Urinary bladder (tissue), 4 donors: ENCODE data around the gene CYBA. TPM values are rescaled to one million over a fixed set of nuclear protein-coding genes. Genes with fewer than 3 reads are reported as not detected.

ENCODE experiments used
- DNase-seq: peaks from one replicate; pipeline ENCODE4 v3.0.0-alpha.2; 2015; ENCODE audit errors: extremely low spot score
- H3K27ac ChIP-seq: one replicate; pipeline ENCODE4 v1.5.1; 2013; ENCODE audit warnings: low read depth, mild to moderate bottlenecking, moderate library complexity
- H3K36me3 ChIP-seq: one replicate; pipeline ENCODE4 v1.6.1; 2013; ENCODE audit warnings: mild to moderate bottlenecking, moderate library complexity; ENCODE audit not compliant: insufficient read depth
- H3K4me1 ChIP-seq: one replicate; pipeline ENCODE4 v1.6.1; 2013; ENCODE audit warnings: mild to moderate bottlenecking, moderate library complexity; ENCODE audit not compliant: insufficient read depth
- H3K4me3 ChIP-seq: one replicate; pipeline ENCODE4 v1.5.1; 2013; ENCODE audit warnings: low read depth, low read length
- WGBS: extraction: QIAGEN DNeasy Blood & Tissue Kit; methylation state at CpG from one replicate; pipeline ENCODE4 v1.1.7; 2013; 5-methylcytosine and 5-hydroxymethylcytosine counted together
- polyA plus RNA-seq: library from polyadenylated mRNA; stranded (reverse); fragments of 200-250 nt; gene quantifications from one replicate; pipeline ENCODE4 v1.2.3, GENCODE V29; 2013
- total RNA-seq: library from RNA; depleted of rRNA; stranded (reverse); fragments of >200 nt; gene quantifications from one replicate; pipeline ENCODE4 v1.2.3, GENCODE V29; 2014
- donor health status: healthy with polysubstance abuse.
- donor health status: healthy.

CYBA gene
- total and polyA plus RNA-seq, 2 donors = 90.4 to 145 TPM

DNA sequence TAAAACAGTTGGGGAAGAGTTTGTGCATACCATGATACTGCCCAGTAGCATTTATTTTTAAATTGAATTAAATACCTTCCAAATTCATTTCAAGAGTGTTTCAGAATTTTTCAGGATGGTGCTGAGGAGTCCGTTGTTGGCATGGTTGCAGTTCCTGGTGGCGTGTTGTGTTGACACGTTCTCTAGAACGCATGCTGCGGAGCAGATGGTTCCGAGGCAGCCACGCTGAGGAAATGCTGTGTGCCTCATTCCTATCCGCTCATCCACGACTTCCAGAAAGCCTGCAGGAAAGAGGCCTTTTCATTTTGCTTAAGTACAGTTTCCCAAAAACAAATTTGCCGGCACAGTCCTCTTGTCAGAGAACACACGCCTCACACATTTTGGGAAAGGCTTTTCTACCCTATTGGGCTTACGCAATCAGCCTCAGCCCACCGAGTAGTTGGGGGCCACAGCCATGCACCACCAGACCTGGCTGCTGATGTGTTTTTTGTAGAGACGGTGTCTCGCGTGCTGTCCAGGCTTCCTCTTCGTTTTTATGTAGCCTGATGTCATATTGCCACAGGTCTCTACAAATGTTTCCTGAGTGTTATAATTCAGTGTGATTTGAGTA is 44.6 kb downstream of the CYBA start:
- WGBS = 93% methylated on average over 17 of the region's 17 CpGs
- Histone ChIP-seq H3K4me3 (no peak overlapping the region), H3K36me3 (no peaks in the 10 kb centered on the region), H3K27ac (no peak overlapping the region), H3K4me1 (no peaks in the 10 kb centered on the region)
- no peak for DNase-seq

DNA sequence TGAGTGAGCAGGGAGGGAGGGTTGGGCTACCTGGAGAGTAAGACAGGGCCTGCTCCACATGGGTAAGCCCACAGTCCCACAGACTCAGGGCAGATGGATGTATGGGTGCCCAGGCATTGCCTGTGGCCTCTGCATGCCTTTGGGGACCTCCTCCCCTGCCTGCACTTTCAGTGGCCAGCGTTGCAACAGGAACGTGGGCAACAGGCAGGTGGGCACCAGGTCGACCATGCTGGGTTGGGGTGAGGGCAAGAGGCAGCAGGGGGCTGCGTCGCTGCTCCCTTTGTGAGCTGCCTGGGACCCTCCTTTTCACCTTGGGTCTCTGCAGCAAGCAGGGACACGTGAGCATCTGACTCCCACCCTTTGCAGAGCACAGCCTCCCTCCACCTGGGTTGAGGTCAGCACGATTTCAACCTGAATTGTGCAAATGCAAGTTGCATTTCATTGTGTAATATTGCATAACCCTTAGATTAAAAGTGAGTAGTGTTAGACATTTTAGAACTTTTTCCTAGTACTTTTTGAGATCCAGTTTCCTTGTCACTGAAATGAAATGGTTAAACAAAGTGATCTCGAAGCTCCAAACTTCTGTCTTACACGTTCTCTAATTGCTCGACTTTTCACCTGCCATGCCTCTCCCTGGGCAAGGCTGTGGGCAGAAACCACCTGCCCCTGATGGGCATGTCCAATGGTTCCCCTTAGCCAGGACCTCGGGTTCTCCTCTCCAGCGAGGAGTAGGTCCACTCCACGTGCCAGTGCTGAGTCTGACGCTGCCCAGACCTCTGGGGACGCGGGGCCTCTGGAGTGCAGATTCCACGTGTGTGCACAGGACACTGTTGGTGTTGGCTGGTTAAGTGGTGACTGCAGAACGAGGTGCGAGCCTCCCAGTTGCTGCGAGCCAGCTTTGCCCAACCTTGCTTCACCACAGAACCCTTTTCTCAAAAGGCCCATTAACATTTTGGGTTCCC is 45.4 kb downstream of the CYBA start:
- Histone ChIP-seq H3K36me3 (no peaks in the 10 kb centered on the region), H3K4me1 (no peaks in the 10 kb centered on the region), H3K27ac (no peak overlapping the region), H3K4me3 (no peak overlapping the region)
- no peak for DNase-seq
- 79% methylated on average over 20 of the region's 20 CpGs for WGBS

DNA sequence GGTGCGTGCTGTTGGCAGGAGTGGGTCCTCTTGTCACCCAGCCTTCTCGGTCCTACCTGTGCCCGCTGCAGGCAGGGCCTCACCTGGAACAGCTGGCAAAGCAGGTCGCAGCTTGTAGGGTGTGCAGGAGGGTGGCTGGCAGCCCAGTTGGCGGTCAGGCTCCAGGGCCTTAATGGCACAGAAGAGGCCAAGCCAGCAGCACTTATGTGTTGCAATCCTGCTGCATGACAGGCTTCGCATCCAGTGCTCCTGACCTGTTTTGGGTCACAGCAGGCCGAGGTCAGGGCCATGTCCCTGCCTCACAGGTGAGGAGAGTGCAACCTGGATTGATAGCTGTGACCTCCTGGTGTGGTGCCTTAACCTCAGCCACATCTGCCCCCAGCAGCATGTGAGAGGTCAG is 48.8 kb downstream of the CYBA start:
- H3K36me3 ChIP-seq = peaks cover 6% of the 10 kb centered on the region
- H3K4me1 ChIP-seq = no peaks in the 10 kb centered on the region
- H3K4me3 ChIP-seq = no peak overlapping the region
- no peak overlapping the region for H3K27ac ChIP-seq
- DNase-seq = no peak
- WGBS = 86% methylated on average over 7 of the region's 7 CpGs

DNA sequence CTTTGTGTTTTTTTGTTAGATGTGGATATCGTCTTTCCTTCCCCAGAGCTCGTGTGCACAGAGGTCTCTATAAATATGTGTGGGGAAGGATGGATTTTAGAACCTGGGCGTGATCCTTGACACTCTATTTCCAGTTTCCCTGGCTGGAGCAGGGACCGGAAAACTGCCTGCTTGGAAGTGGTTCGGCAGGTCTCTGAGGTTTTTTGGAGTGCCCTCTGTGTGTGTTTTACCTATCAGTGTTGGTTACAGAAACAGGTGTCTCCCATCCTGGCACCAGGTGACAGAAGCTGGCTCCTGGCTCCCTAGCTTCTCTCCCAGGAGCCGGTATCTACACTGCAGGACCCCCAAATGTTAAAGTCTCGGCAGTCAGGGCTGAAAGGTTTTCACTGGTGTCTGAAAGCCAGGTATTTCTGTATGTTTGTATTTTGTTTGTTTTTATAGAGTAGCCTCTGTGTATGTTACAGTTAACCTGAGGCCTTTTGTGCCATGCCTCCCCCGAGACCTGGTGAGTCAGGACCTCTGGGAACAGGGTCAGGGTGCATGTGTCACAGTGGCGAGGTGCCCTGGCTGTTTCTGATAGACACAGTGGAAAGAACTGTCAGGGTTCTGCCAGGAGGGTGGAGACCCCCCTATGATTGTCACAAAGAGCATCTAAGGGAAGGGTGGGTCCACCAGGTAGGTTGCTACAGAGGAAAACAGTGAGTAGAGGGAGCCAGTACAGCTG is 49.4 kb downstream of the CYBA start:
- DNase-seq = no peak
- no peak overlapping the region for H3K27ac ChIP-seq
- WGBS = 90% methylated on average over 9 of the region's 9 CpGs
- peaks cover 6% of the 10 kb centered on the region for H3K36me3 ChIP-seq
- no peak overlapping the region for H3K4me3 ChIP-seq
- no peaks in the 10 kb centered on the region for H3K4me1 ChIP-seq

DNA sequence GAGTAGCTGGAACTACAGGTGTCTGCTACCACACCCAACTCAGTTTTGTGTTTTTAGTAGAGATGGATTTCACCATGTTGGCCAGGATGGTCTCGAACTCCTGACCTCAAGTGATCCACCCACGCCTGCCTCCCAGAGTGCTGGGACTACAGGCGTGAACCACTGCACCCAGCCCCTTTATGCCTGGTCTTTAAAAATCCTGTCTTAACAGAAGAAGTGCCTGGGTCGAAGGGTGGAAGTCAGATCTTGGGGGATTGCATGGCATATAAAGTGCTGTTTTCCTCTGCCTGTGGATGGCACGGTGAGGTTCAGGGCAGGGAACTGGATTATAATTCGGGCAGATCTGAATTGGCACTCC is 50.3 kb downstream of the CYBA start:
- no peak overlapping the region for H3K4me3 ChIP-seq
- DNase-seq = no peak
- no peak overlapping the region for H3K27ac ChIP-seq
- 92% methylated on average over 6 of the region's 6 CpGs for WGBS
- peaks cover 6% of the 10 kb centered on the region for H3K36me3 ChIP-seq
- H3K4me1 ChIP-seq = no peaks in the 10 kb centered on the region

DNA sequence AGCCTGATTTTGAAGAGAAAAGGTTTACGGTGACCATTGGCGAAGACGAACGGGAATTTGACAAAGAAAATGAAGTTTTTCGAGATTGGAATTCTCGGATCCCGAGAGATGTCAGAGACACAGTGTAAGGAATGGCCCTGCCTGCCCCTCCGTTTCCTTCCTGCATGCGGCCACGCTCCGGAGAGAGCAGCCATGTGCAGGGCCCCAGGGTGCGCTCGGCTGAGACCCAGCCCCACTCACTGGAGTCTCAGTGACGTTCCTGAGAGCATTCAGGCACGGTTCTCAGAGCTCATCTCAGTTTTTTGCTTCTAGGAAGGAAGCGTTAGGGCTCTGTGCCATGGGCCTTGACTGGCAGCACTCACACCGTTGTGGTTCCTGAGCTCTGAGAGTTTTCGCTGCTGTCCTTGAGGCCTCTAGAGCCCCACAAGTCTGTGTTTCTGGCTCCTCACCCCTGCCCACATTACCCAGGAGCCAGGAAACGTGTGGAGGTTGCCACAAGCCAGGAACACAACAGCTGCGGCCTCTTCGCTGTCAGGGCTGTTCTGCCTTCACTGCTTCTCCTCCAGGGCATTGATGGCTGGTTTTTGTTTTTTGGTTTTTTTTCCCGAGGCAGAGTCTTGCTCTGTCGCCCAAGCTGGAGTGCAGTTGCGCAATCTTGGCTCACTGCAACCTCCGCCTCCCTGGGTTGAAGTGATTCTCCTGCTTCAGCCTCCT is 50.9 kb downstream of the CYBA start:
- 86% methylated on average over 25 of the region's 25 CpGs for WGBS
- no peak overlapping the region for H3K27ac ChIP-seq
- no peak overlapping the region for H3K4me3 ChIP-seq
- DNase-seq = no peak
- H3K36me3 ChIP-seq = peaks cover 6% of the 10 kb centered on the region
- H3K4me1 ChIP-seq = no peaks in the 10 kb centered on the region

DNA sequence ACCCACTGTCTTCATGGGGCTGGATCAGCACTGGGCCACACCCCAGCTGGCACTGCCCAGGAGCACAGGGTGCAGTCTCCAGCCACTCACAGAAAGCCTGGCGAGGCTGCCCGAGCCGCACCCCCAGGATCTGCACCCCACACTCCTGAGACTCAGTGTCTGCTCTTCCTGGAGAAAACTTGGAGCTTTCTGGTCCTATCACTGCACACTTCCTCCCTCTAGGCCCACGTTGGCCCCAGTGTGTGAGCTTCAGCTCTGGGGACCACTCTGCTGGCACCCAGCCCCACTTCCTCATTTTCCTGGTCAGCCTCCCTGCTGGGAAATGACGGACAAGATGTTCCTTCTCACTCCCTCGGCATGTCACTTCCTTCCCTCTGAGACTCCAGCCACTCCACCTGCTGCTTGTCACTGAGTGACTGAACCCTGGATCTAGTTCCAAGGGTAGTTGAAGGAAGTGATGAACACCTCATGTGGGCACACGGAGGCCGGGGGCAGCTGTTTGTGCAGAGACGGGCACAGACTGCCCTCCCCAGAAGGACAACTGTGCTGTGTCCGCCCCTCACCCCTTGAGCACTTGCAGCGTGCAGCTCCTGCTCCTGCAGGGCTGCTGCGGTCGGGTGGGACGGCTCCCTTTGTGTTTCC is 51.6 kb downstream of the CYBA start:
- H3K4me3 ChIP-seq = no peak overlapping the region
- no peak for DNase-seq
- H3K4me1 ChIP-seq = no peaks in the 10 kb centered on the region
- peaks cover 6% of the 10 kb centered on the region for H3K36me3 ChIP-seq
- WGBS = 81% methylated on average over 14 of the region's 14 CpGs
- H3K27ac ChIP-seq = no peak overlapping the region

DNA sequence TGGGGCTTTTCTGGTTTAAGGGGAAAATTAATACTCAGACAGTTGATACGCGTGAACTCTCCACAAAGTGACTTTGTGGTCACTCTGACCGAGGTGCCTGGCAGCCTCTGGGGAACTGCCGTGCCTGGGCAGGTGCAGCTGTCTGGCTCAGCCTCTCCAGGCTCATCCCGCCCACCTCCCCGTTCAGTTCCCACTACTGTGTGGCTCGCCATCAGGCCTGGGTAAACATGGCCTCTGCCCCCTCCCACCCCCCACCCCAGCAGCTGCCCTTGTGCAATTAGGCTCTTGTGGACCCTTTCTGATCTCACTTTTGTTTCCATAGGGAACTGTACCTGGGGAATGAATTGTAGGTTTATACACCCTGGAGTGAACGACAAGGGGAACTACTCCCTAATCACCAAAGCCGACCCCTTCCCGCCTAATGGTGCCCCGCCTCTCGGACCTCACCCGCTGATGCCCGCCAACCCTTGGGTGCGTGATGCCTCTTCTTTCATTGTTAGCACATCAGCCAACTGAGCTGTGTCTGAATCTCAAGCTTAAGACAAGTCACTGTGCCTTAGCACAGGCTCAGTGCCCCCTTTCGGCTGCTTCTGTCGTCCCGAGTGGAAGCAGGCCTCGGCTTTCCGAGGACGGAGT is 52.9 kb downstream of the CYBA start:
- WGBS = 89% methylated on average over 21 of the region's 21 CpGs
- no peak overlapping the region for H3K4me3 ChIP-seq
- no peaks in the 10 kb centered on the region for H3K4me1 ChIP-seq
- DNase-seq = no peak
- H3K36me3 ChIP-seq = peaks cover 6% of the 10 kb centered on the region
- no peak overlapping the region for H3K27ac ChIP-seq

DNA sequence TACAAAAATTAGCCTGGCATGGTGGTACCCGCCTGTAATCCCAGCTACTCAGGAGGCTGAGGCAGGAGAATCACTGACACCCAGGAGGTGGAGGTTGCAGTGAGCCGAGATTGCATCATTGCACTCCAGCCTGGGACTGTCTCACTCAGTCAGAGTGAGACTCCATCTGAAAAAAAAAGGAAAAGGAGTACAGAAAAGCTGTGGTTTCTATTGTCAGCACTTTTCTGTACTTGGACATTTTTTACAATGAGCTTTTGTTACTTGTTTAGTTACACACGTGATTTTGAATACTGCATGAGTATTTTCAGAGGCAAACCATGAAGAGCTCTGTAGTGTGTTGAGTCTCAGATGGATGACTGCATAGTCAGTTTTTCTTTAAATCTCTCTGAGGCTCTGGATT is 54.4 kb downstream of the CYBA start:
- Histone ChIP-seq H3K4me3 (no peak overlapping the region), H3K4me1 (no peaks in the 10 kb centered on the region), H3K36me3 (peaks cover 6% of the 10 kb centered on the region), H3K27ac (no peak overlapping the region)
- 85% methylated on average over 3 of the region's 3 CpGs for WGBS
- no peak for DNase-seq

DNA sequence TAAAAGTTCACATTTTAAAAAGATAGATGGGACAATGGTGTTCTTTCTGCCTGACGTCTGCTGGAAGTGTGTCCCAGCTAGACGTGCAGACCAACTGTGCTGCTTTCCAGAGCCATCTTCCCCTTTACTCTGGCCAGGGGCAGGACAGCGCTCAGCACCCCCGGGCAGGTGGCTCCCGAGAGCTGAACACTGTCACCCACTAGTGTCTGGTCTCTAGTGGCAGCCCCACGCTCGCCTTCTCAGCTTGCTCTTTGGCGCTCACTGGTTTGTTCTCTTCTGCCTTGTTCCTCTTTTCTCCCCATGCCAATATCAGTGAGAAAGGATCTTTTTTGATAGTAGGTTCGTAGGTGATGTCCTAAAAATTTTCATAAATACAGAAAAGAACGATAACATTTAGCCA is 54.9 kb downstream of the CYBA start:
- no peak overlapping the region for H3K4me3 ChIP-seq
- H3K36me3 ChIP-seq = peaks cover 6% of the 10 kb centered on the region
- no peaks in the 10 kb centered on the region for H3K4me1 ChIP-seq
- no peak overlapping the region for H3K27ac ChIP-seq
- no peak for DNase-seq
- 93% methylated on average over 10 of the region's 10 CpGs for WGBS

DNA sequence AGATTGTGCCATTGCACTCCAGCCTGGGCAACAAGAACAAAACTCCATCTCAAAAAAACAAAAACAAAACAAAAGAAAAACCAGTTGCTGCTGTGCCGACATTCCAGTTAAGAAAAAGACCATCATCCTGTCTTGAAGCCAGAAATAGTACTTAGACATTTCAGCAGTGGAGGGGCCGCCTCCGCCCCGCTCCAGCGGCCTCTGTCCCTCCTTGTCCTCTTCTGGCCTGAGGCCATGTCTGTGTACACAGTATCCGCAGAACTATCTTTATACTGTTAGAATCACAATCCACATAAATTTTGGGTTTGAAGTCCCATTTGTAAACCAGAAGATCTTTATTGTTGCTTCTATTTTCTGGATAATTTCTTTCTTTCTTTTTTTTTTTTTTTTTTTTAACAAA is 55.8 kb downstream of the CYBA start:
- no peak overlapping the region for H3K4me3 ChIP-seq
- DNase-seq = no peak
- 86% methylated on average over 6 of the region's 6 CpGs for WGBS
- H3K4me1 ChIP-seq = no peaks in the 10 kb centered on the region
- peaks cover 6% of the 10 kb centered on the region for H3K36me3 ChIP-seq
- no peak overlapping the region for H3K27ac ChIP-seq

DNA sequence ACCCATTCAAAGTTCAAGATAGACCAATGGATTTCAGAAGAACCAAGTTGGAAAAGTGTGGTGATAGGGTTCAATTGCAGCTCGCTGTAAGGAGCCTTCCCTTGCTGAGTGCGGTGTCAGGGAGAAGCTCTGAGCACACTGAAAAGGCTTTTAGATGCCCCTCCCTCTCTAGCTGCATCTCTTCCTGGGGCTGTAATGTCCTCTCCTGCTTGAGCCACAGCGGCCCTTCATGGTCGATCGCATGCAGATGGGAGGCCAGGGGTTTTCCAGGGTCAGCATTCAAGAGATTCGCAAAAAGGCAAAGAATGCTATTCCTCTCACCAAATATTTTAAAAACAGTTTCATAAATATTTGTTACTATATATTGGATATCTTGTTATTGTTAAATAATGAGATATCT is 56.9 kb downstream of the CYBA start:
- WGBS = 92% methylated on average over 6 of the region's 6 CpGs
- no peak overlapping the region for H3K4me3 ChIP-seq
- peaks cover 4% of the 10 kb centered on the region for H3K36me3 ChIP-seq
- no peak for DNase-seq
- no peak overlapping the region for H3K27ac ChIP-seq
- H3K4me1 ChIP-seq = no peaks in the 10 kb centered on the region

DNA sequence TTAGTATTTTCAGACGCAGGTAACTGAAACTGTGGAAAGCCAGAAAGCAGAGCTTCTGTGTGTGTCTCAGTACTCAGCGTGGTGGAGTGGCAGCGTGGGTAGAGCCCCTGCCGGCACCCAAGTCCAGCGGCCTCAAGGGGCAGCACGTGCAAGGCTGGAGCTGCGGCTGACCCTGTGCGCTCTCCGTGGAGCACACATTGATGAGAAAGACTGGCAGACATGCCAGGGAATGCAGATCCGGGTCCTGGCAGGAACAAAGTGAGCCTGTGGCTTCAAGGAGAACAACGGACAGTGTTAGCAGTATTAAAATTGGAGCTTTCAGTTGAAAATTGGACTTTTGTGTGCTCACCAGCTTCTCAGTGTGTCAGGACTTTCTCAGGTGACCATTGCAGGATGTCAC is 57.4 kb downstream of the CYBA start:
- H3K36me3 ChIP-seq = peaks cover 4% of the 10 kb centered on the region
- no peak for DNase-seq
- no peaks in the 10 kb centered on the region for H3K4me1 ChIP-seq
- H3K27ac ChIP-seq = no peak overlapping the region
- H3K4me3 ChIP-seq = no peak overlapping the region
- WGBS = 80% methylated on average over 11 of the region's 11 CpGs
